Astrocyte (in vitro differentiated cells and primary cell): ENCODE measurements around the gene LMBRD1.

Source experiments
- CTCF ChIP-seq: IDR thresholded peaks from 2 replicates; pipeline ENCODE4 v1.5.1; 2011; ENCODE audit warnings: low read depth, mild to moderate bottlenecking, inconsistent platforms, low read length, moderate library complexity; ENCODE audit not compliant: insufficient read depth
- EZH2 ChIP-seq: IDR thresholded peaks from 2 replicates; pipeline ENCODE4 v1.6.1; 2012; ENCODE audit warnings: mild to moderate bottlenecking, low read length, inconsistent platforms; ENCODE audit not compliant: insufficient read depth

- TF ChIP-seq CTCF, result no peak
- TF ChIP-seq EZH2, result no peak
Measured at GRCh38 chr6:69693762-69694161, 103.0 kb downstream of the LMBRD1 start.
